OCI-LY3 (cell line): Measurements from ENCODE around the gene KRTAP12-1.

Experiments used
- H2AFZ ChIP-seq: fragments of 200-600, 300-600 bp; shearing (Covaris generic); 2 replicates; pipeline ENCODE4 v1.6.0; 2014; ENCODE audit warnings: antibody characterized with exemption, low read depth, low read length
- H3K27ac ChIP-seq: fragments of 200-600, 300-600 bp; sonication (generic); 2 replicates; pipeline ENCODE4 v1.5.1; 2014; ENCODE audit warnings: mild to moderate bottlenecking, low read length, moderate library complexity, mixed read lengths
- H3K27me3 ChIP-seq: fragments of 200-600, 300-600 bp; sonication (generic); 2 replicates; pipeline ENCODE4 v1.6.1; 2014; ENCODE audit warnings: low read depth, low read length, mixed read lengths
- H3K36me3 ChIP-seq: fragments of 200-600, 300-600 bp; sonication (generic); replicated peaks from 2 replicates; pipeline ENCODE3; 2014; ENCODE audit warnings: low read depth, low read length, mixed read lengths
- H3K4me1 ChIP-seq: fragments of 300-600, 200-600 bp; sonication (generic); 2 replicates; pipeline ENCODE4 v1.6.1; 2014; ENCODE audit warnings: low read length, mixed read lengths
- H3K4me2 ChIP-seq: fragments of 200-600, 300-600 bp; sonication (generic); 2 replicates; pipeline ENCODE4 v1.6.1; 2014; ENCODE audit warnings: low read length, mixed read lengths
- H3K4me3 ChIP-seq: fragments of 300-600, 200-600 bp; sonication (generic); 2 replicates; pipeline ENCODE4 v1.5.1; 2014; ENCODE audit warnings: antibody characterized with exemption, mild to moderate bottlenecking, low read length, moderate library complexity
- H3K79me2 ChIP-seq: fragments of 300-600, 200-600 bp; shearing (Covaris generic); 2 replicates; pipeline ENCODE4 v1.6.1; 2014; ENCODE audit warnings: mild to moderate bottlenecking, low read length, mixed read lengths
- H3K9ac ChIP-seq: fragments of 300-600, 200-600 bp; shearing (Covaris generic); 2 replicates; pipeline ENCODE4 v1.6.0; 2014; ENCODE audit warnings: mild to moderate bottlenecking, low read length, moderate library complexity
- H3K9me3 ChIP-seq: fragments of 200-600, 300-600 bp; shearing (Covaris generic); 2 replicates; pipeline ENCODE4 v1.6.1; 2014; ENCODE audit warnings: low read length, mixed read lengths; ENCODE audit not compliant: insufficient read depth
- H4K20me1 ChIP-seq: fragments of 200-600, 300-600 bp; sonication (generic); 2 replicates; pipeline ENCODE4 v1.6.1; 2016; ENCODE audit warnings: low read length, mixed read lengths; ENCODE audit not compliant: insufficient read depth
- CTCF ChIP-seq: fragments of 200-600, 300-600 bp; sonication (generic); IDR thresholded peaks from 2 replicates; pipeline ENCODE4 v1.5.1; 2014; ENCODE audit warnings: antibody characterized with exemption, low read length, low read depth
- EZH2phosphoT487 ChIP-seq: fragments of 200-600 bp; shearing (Covaris generic); IDR thresholded peaks from 2 replicates; pipeline ENCODE4 v1.6.1; 2018; ENCODE audit warnings: antibody characterized with exemption, mixed run types, low read depth

Gene KRTAP12-1

DNA sequence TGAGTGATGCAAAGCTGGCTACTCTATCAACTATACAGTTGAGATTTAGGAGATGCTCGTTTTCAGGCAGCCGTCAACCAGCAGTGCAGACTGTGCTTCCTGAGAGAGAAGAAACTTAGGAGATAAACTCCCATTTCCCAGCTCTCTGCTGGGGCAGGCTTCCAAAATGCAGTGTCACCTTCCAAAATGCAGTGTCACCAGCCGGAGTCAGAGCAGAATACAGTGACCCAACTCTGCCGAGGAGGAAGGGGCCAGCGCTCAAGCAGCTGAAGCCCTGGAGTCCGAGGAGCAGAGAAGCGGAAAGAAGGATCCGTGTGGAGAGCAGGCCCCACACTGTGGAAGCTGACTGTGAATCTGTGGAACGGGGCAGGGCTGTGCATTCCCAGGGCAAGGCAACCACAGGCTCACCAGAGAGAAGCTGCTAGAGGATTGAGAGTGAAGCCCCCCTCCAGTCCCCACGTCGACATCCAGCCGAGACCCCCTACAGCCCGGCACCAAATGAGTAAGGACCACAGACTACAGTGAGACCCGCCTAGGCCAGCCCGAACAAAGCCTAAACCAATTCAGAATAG lies 703 bp upstream of the KRTAP12-1 start:
- Histone ChIP-seq H2AFZ (no peak overlapping the region), H3K79me2 (no peaks in the 10 kb centered on the region), H3K27ac (no peak overlapping the region), H3K9ac (no peak overlapping the region), H4K20me1 (no peaks in the 10 kb centered on the region), H3K4me3 (no peak overlapping the region), H3K27me3 (no peaks in the 10 kb centered on the region), H3K4me1 (no peaks in the 10 kb centered on the region), H3K36me3 (no peaks in the 10 kb centered on the region), H3K9me3 (no peaks in the 10 kb centered on the region), H3K4me2 (no peak overlapping the region)
- no peak for TF ChIP-seq CTCF
- no peak for TF ChIP-seq EZH2phosphoT487

GRCh38 chr21:44681152-44681551 lies 811 bp downstream of the KRTAP12-1 start:
- Histone ChIP-seq H3K27ac (no peak overlapping the region), H2AFZ (no peak overlapping the region), H3K4me3 (no peak overlapping the region), H3K9ac (no peak overlapping the region), H3K4me1 (no peaks in the 10 kb centered on the region), H3K36me3 (no peaks in the 10 kb centered on the region), H4K20me1 (no peaks in the 10 kb centered on the region), H3K9me3 (no peaks in the 10 kb centered on the region), H3K4me2 (no peak overlapping the region), H3K79me2 (no peaks in the 10 kb centered on the region), H3K27me3 (no peaks in the 10 kb centered on the region; the same call in 1 of the 2 replicates)
- TF ChIP-seq EZH2phosphoT487: no peak
- no peak for TF ChIP-seq CTCF

GRCh38 chr21:44677881-44678280 lies 4.1 kb downstream of the KRTAP12-1 start:
- H3K4me2 ChIP-seq: no peak overlapping the region
- no peaks in the 10 kb centered on the region for H3K4me1 ChIP-seq
- H3K36me3 ChIP-seq: no peaks in the 10 kb centered on the region
- no peaks in the 10 kb centered on the region for H3K79me2 ChIP-seq
- no peaks in the 10 kb centered on the region for H4K20me1 ChIP-seq
- no peaks in the 10 kb centered on the region for H3K9me3 ChIP-seq
- H3K27ac ChIP-seq: no peak overlapping the region
- no peak overlapping the region for H3K9ac ChIP-seq
- H2AFZ ChIP-seq: no peak overlapping the region
- TF ChIP-seq CTCF: no peak
- no peak for TF ChIP-seq EZH2phosphoT487
- H3K27me3 ChIP-seq: no peaks in the 10 kb centered on the region; the same call in 1 of the 2 replicates
- H3K4me3 ChIP-seq: no peak overlapping the region

DNA sequence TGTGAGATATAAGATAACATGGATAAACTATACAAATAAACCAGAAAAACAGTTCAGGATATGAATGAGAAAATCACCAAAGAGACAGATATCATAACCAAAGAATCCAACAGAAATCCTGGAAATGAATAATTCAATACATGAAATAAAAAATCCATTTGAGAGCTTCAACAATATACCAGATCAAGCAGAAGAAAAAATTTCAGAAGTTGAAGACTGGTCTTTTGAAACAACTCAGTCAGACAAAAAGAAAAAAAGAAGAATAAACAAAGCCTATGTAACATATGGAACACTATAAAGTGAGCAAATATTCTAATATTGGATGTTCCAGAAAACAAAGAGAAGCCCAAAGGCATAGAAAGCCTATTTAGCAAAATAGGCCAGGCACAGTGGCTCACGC lies 10.1 kb downstream of the KRTAP12-1 start:
- no peak overlapping the region for H3K4me3 ChIP-seq
- H3K36me3 ChIP-seq: no peaks in the 10 kb centered on the region
- no peaks in the 10 kb centered on the region for H3K79me2 ChIP-seq
- no peaks in the 10 kb centered on the region; the same call in 1 of the 2 replicates for H3K27me3 ChIP-seq
- H2AFZ ChIP-seq: no peak overlapping the region
- H3K27ac ChIP-seq: no peak overlapping the region
- H4K20me1 ChIP-seq: no peaks in the 10 kb centered on the region
- no peak overlapping the region for H3K4me2 ChIP-seq
- TF ChIP-seq CTCF: no peak
- TF ChIP-seq EZH2phosphoT487: no peak
- no peaks in the 10 kb centered on the region for H3K4me1 ChIP-seq
- H3K9ac ChIP-seq: no peak overlapping the region
- H3K9me3 ChIP-seq: no peaks in the 10 kb centered on the region
